GM12878 (cell line): Measurements from ENCODE around the gene SLC9C2. TPM values are rescaled to one million over a fixed set of nuclear protein-coding genes. Genes with fewer than 3 reads are reported as not detected.

Source experiments
- ATAC-seq: fragments of 200-7000 bp; cut with Tn5 transposase; 3 replicates; pipeline ENCODE4 v1.9.1; 2020; ENCODE audit warnings: mild to moderate bottlenecking, moderate library complexity
- BruUV-seq: library from RNA; stranded (reverse); fragments of 400-500 nt; replicated peaks from 2 replicates; lab custom pipeline; 2021; lab: Mats Ljungman, UMichigan
- CTCF ChIA-PET: fragments of 300-600 bp; sonication (Branson Sonifier 250); formaldehyde crosslinking; extraction: SDS; loops from one replicate; lab custom pipeline; 2021; ENCODE audit warnings: inconsistent platforms; lab: Yijun Ruan, JAX
- POLR2A ChIA-PET: fragments of 350-600 bp; formaldehyde crosslinking; extraction: SDS; loops from one replicate; lab custom pipeline; 2021; ENCODE audit warnings: inconsistent platforms; lab: Charles Lee
- RAD21 ChIA-PET: fragments of 300-600 bp; sonication (Branson Sonifier 250); formaldehyde crosslinking; loops from one replicate; lab custom pipeline; 2023; ENCODE audit warnings: antibody characterized with exemption; ENCODE audit not compliant: unreplicated experiment; lab: Charles Lee
- SMC1A ChIA-PET: fragments of 300-600 bp; sonication (Branson Sonifier 250); formaldehyde crosslinking; loops from one replicate; lab custom pipeline; 2023; ENCODE audit not compliant: unreplicated experiment, uncharacterized antibody; lab: Charles Lee
- DNase-seq: peaks from one replicate; pipeline ENCODE4 v3.0.0-alpha.2; 2011; ENCODE audit warnings: low read depth, low spot score
- FAIRE-seq: peaks from 3 replicates; lab custom pipeline; 2011; peaks lifted over from hg19 to GRCh38; lab: Jason Lieb, UNC
- H2AFZ ChIP-seq: 2 replicates; pipeline ENCODE4 v1.6.0; 2011; ENCODE audit warnings: low read depth, low read length, control low read depth; ENCODE audit not compliant: control insufficient read depth
- H3K27ac ChIP-seq: 2 replicates; pipeline ENCODE4 v1.5.1; 2011; ENCODE audit warnings: control low read depth; ENCODE audit not compliant: control insufficient read depth, insufficient read depth
- H3K27me3 ChIP-seq, 2 experiments: replicated peaks in 1 of 2; 2 replicates each; pipeline versions ENCODE4 v1.6.0 to v1.6.1; 2011; ENCODE audit warnings: low read length in 1 of 2; ENCODE audit not compliant: control insufficient read depth in 2 of 2, insufficient read depth in 2 of 2
- H3K36me3 ChIP-seq, 2 experiments: 2 replicates each; pipeline ENCODE4 v1.5.1; 2011; ENCODE audit warnings: low read length in 1 of 2; ENCODE audit not compliant: control insufficient read depth in 2 of 2, insufficient read depth in 2 of 2
- H3K4me1 ChIP-seq: 2 replicates; pipeline ENCODE4 v1.6.1; 2011; ENCODE audit warnings: mild to moderate bottlenecking, low read length, moderate library complexity, mixed read lengths; ENCODE audit not compliant: control insufficient read depth, insufficient read depth
- H3K4me2 ChIP-seq: 2 replicates; pipeline ENCODE4 v1.6.0; 2011; ENCODE audit warnings: control low read depth; ENCODE audit not compliant: control insufficient read depth, insufficient read depth
- H3K4me3 ChIP-seq: fragments of 200-600 bp; sonication (generic); 2 replicates; pipeline ENCODE4 v1.5.1; 2016
- H3K79me2 ChIP-seq: 2 replicates; pipeline ENCODE4 v1.6.0; 2011; ENCODE audit warnings: low read length; ENCODE audit not compliant: control insufficient read depth, insufficient read depth
- H3K9ac ChIP-seq: 2 replicates; pipeline ENCODE4 v1.8.0; 2011; ENCODE audit warnings: low read length, control low read depth, mixed read lengths; ENCODE audit not compliant: control insufficient read depth, insufficient read depth
- H3K9me3 ChIP-seq: replicated peaks from 3 replicates; pipeline ENCODE4 v1.5.1; 2011; ENCODE audit warnings: mild to moderate bottlenecking, low read length; ENCODE audit not compliant: control insufficient read depth, insufficient read depth
- H4K20me1 ChIP-seq: 2 replicates; pipeline ENCODE4 v1.6.0; 2011; ENCODE audit not compliant: control insufficient read depth, insufficient read depth
- BACH1 ChIP-seq: fragments of 450-650 bp; IDR thresholded peaks from 2 replicates; pipeline ENCODE4 v1.6.1; 2017; ENCODE audit warnings: mild to moderate bottlenecking, borderline replicate concordance
- CEBPZ ChIP-seq: fragments of 150-350 bp; IDR thresholded peaks from 2 replicates; pipeline ENCODE4 v1.6.1; 2016; ENCODE audit warnings: low read depth, low read length
- NFIC ChIP-seq: IDR thresholded peaks from 2 replicates; pipeline ENCODE4 v1.6.1; 2012; ENCODE audit warnings: low read depth, mild to moderate bottlenecking, inconsistent platforms, low read length, moderate library complexity
- NRF1 ChIP-seq: conservative IDR thresholded peaks from 2 replicates; pipeline ENCODE4 v1.6.1; 2011; ENCODE audit warnings: mild to moderate bottlenecking, low read depth, low read length, improper control_type of control experiment
- POLR2AphosphoS5 ChIP-seq: IDR thresholded peaks from 2 replicates; pipeline ENCODE4 v1.6.1; 2011; ENCODE audit warnings: mild to moderate bottlenecking, low read length, inconsistent platforms
- SIX5 ChIP-seq: IDR thresholded peaks from 2 replicates; pipeline ENCODE4 v1.6.1; 2011; ENCODE audit warnings: mild to moderate bottlenecking, low read depth, low read length, moderate library complexity; ENCODE audit not compliant: severe bottlenecking
- SMAD1 ChIP-seq: fragments of 450-650 bp; IDR thresholded peaks from 2 replicates; pipeline ENCODE4 v1.6.1; 2018; ENCODE audit warnings: mild to moderate bottlenecking, low read depth; ENCODE audit not compliant: partially characterized antibody
- SRF ChIP-seq, 2 experiments: IDR thresholded peaks; 2 replicates each; pipeline ENCODE4 v1.6.1; 2011; ENCODE audit warnings: low read depth in 2 of 2, low read length in 2 of 2, mild to moderate bottlenecking in 1 of 2, moderate library complexity in 1 of 2
- USF2 ChIP-seq: IDR thresholded peaks from 2 replicates; pipeline ENCODE4 v1.6.1; 2011; ENCODE audit warnings: low read depth, low read length, improper control_type of control experiment, borderline replicate concordance
- ZSCAN29 ChIP-seq: fragments of 450-650 bp; IDR thresholded peaks from 2 replicates; pipeline ENCODE4 v1.6.1; 2017; ENCODE audit warnings: mild to moderate bottlenecking, moderate library complexity
- WGBS: methylation state at CpG from one replicate; pipeline ENCODE4 v1.1.6; 2016; ENCODE audit warnings: low lambda C conversion rate; ENCODE audit not compliant: insufficient replicate concordance, insufficient coverage; ENCODE audit errors: missing lambda C conversion rate; 5-methylcytosine and 5-hydroxymethylcytosine counted together
- in situ Hi-C: fragments of 300-500 bp; cut with MboI; formaldehyde crosslinking; loops from 9 replicates; pipeline ENCODE4 v1.14.3; 2018; ENCODE audit warnings: mixed read lengths
- intact Hi-C: fragments of 100-400 bp; cut with micrococcal nuclease; formaldehyde crosslinking; loops from one replicate; pipeline ENCODE4 v1.14.2; 2022; ENCODE audit not compliant: unreplicated experiment
- polyA plus RNA-seq, 11 experiments: library from polyadenylated mRNA; depleted of rRNA in 4 of 11; unstranded in 6 of 11; stranded (reverse) in 5 of 11; fragments of >200 nt; fragmentation: Nextera tagmentation in 4 of 11; fragmentation: Illumina TruSeq in 1 of 11; extraction: Ambion mirVana in 4 of 11; extraction: Trizol in 1 of 11; gene quantifications; 1 replicate in 1 of 11; 2 replicates in 10 of 11; pipeline versions ENCODE4 v1.2.1 to v1.2.3, GENCODE V29; 2011 to 2016; ENCODE audit warnings: inconsistent platforms in 2 of 11, missing spikeins in 2 of 11, low read depth in 1 of 11
- total RNA-seq, 4 experiments: library from RNA; depleted of rRNA in 3 of 4; stranded (reverse); fragments of >200 nt in 3 of 4; fragmentation: Illumina TruSeq in 1 of 4; extraction: Trizol in 1 of 4; gene quantifications; 2 replicates each; pipeline versions ENCODE4 v1.2.1 to v1.2.3, GENCODE V29; 2013 to 2021
- TF ChIP-seq, protein P1 (sequence below): IDR thresholded peaks from 2 replicates; pipeline ENCODE4 v1.6.1; 2011; ENCODE audit warnings: borderline replicate concordance, low read depth, mild to moderate bottlenecking, moderate library complexity, mixed read lengths, low read length; ENCODE audit not compliant: insufficient read depth; ENCODE audit errors: extremely low read length

The SLC9C2 gene
- total and polyA plus RNA-seq, 10 of the 15 experiments (the other 5 are each of a cell fraction or from before 2014, with no cell fraction given): not detected

- ChIA-PET RAD21 (no interaction called here), SMC1A (interaction anchor here (0.5 to 1.6 kb wide), 3 partner anchors 24 to 304 kb away, joined by 3 read pairs; no protein-coding TSS in a partner anchor), POLR2A (no interaction called here), CTCF (interaction anchor here (1.2 to 3.6 kb wide), 2 partner anchors 72 to 78 kb away, joined by 3 to 24 read pairs; no protein-coding TSS in a partner anchor)
- BruUV-seq: no TSS peak
- no peak for FAIRE-seq
- Histone ChIP-seq H3K4me2 (no peak overlapping the region), H3K27ac (no peak overlapping the region), H4K20me1 (no peaks in the 10 kb centered on the region), H3K9ac (no peak overlapping the region), H3K79me2 (no peaks in the 10 kb centered on the region), H3K9me3 (no peaks in the 10 kb centered on the region), H3K4me3 (no peak overlapping the region), H3K36me3 (no peaks in the 10 kb centered on the region), H3K4me1 (no peaks in the 10 kb centered on the region), H3K27me3 (no peaks in the 10 kb centered on the region), H2AFZ (no peak overlapping the region)
- intact Hi-C loops: loop anchor here (5.0 kb wide), 1 partner anchor 76 kb away; no protein-coding TSS in a partner anchor
- no peak for DNase-seq
- 57% methylated on average over 3 of the region's 3 CpGs for WGBS
- no peak for TF ChIP-seq NRF1
- TF ChIP-seq, protein P1, sequence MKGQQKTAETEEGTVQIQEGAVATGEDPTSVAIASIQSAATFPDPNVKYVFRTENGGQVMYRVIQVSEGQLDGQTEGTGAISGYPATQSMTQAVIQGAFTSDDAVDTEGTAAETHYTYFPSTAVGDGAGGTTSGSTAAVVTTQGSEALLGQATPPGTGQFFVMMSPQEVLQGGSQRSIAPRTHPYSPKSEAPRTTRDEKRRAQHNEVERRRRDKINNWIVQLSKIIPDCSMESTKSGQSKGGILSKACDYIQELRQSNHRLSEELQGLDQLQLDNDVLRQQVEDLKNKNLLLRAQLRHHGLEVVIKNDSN: no peak
- no peak for TF ChIP-seq SIX5
- no peak for TF ChIP-seq ZSCAN29
- in situ Hi-C loops: no loop called here
- no peak for ATAC-seq
Measured at GRCh38 chr1:173507847-173508209, 95.0 kb downstream of the SLC9C2 start.

DNA sequence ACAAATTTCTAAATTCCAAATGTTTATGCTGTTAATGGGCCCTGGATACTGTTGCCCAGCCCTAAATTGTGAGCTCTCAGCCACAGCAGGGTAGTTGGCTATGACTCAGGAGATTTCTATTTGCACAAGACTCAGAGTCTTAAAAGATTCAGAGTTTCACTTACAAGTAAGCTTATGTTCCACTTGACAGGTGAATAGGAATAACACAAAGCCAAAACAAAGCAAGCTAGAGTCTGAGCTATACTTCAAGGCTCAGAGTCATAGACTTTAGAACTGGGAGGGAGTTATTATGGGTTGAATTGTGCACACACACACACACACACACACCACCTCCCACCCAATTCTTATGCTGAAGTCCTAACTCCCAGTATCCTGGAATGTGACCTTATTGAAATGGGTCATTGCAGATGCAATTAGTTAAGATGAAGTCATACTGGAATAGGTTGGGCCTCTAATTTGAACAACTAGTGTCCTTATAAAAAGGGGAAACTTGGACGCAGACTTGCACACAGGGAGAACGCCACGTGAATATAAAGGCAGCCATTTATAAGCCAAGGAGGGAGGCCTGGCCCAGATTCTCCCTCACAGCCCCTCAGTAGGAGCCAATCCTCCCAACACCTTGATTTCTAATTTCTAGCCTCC lies 95.5 kb downstream of the SLC9C2 start:
- CTCF ChIA-PET: interaction anchor here (1.2 to 3.6 kb wide), 2 partner anchors 71 to 77 kb away, joined by 3 to 24 read pairs; no protein-coding TSS in a partner anchor
- no peak overlapping the region for H2AFZ ChIP-seq
- FAIRE-seq: no peak
- no peaks in the 10 kb centered on the region for H3K79me2 ChIP-seq
- 45% methylated on average over 3 of the region's 3 CpGs for WGBS
- POLR2A ChIA-PET: no interaction called here
- no peaks in the 10 kb centered on the region for H3K27me3 ChIP-seq
- BruUV-seq: no TSS peak
- intact Hi-C loops (loop anchor here (5.0 kb wide), 1 partner anchor 75 kb away; no protein-coding TSS in a partner anchor), in situ Hi-C loops (no loop called here)
- no peak overlapping the region for H3K4me3 ChIP-seq
- no peaks in the 10 kb centered on the region for H4K20me1 ChIP-seq
- no peak overlapping the region for H3K9ac ChIP-seq
- no peaks in the 10 kb centered on the region for H3K36me3 ChIP-seq
- ATAC-seq: no peak; the same call in 1 of the 3 replicates
- H3K4me1 ChIP-seq: no peaks in the 10 kb centered on the region
- no peak overlapping the region for H3K27ac ChIP-seq
- no peak overlapping the region for H3K4me2 ChIP-seq
- no peak for DNase-seq
- RAD21 ChIA-PET: interaction anchor here (0.9 kb wide), 1 partner anchor 158 kb away, joined by 3 read pairs; no protein-coding TSS in a partner anchor
- SMC1A ChIA-PET: interaction anchor here (0.5 to 3.6 kb wide), 4 partner anchors 25 to 304 kb away, joined by 3 to 18 read pairs (median 3); no protein-coding TSS in a partner anchor
- no peaks in the 10 kb centered on the region for H3K9me3 ChIP-seq
- TF ChIP-seq BACH1 (no peak), CEBPZ (no peak), POLR2AphosphoS5 (no peak), NFIC (no peak), USF2 (no peak), SMAD1 (no peak), SRF (IDR thresholded peaks at IDR 0.05; ENCODE audit: low read depth in 2 of 2, low read length in 2 of 2) (no peak)
